HT1080 (cell line): ENCODE results near the gene HTR3A. TPM values are rescaled to one million over a fixed set of nuclear protein-coding genes. Genes with fewer than 3 reads are reported as not detected.

ENCODE experiments used
- DNase-seq: peaks from one replicate; pipeline ENCODE4 v3.0.0-alpha.2; 2015; ENCODE audit warnings: low read depth
- total RNA-seq: library from RNA; depleted of rRNA; stranded (reverse); fragments of >200 nt; shearing (Covaris generic); gene quantifications from 2 replicates; pipeline ENCODE4 v1.2.3, GENCODE V29; 2014; rRNA removed

Gene HTR3A
- total RNA-seq, 1 experiment from 2014 or later, result not detected

- DNase-seq, result no peak
Observed at GRCh38 chr11:114016986-114017385, 42.1 kb downstream of the HTR3A start.

- DNase-seq, result no peak
Observed at GRCh38 chr11:114017723-114018122, 42.8 kb downstream of the HTR3A start.

DNA sequence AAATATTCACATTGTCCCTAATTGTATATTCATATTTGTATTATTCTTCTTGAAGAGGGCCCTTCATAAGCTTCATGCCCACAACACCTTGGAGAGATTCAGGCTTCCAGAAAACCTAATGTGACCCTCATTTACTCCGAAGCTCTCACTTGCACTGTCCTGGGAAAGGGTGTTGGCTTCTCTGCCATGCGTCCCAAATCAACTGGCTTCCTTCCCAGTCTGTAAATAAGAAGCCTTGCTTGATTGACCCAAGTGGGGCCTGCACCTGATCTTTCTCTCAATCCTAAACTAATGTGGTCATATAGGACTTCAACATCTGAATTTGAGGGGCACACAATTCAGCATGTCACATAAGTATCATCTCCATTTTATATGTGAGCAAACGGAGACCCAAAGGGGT, 44.1 kb downstream of the HTR3A start:
- no peak for DNase-seq

DNA sequence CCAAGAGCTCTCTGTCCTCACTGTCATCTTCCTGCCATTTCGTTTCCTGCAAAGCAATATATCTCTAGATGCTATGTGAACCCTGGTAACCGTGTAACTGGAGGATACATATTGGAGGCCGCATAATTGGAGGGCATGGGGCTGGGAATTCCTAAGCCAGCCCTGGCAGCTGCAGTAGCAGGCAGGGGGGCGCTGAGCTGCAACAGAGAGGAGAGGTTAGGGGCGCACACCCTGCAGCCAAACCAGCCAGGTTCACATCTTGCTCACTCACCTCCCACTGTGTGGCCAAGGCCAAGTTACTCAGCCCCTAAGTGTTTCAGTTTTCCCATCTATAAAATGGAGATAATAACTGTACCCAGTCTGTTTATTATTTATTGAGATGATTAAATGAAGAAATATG, 44.7 kb downstream of the HTR3A start:
- no peak for DNase-seq

DNA sequence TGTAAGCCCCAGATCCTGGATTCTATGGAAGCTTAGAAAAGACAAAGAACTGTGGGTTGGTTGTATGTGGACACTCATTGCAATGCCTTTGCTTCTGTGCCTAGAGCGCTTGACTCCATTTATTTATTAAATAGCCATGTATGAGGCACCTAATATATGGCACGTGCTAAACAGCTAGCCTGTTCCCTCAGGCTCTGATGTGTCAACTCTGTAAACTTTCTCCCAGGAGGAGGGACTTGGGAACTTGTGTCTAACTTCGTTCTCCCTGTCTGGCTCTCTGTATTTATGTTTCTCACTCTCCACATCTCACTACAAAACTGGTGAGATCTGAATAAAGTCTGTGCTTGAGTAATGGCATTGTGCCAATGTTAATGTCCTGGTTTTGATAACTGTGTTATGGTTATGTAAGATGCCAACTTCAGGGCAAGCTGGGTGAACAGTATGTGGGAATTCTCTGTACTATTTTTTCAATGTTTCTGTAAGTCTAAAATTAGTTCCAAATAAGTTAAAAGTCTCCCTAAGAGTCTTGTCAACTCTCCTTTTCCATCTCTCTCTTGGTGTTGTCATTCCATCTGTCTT, 50.5 kb downstream of the HTR3A start:
- DNase-seq, result no peak

DNA sequence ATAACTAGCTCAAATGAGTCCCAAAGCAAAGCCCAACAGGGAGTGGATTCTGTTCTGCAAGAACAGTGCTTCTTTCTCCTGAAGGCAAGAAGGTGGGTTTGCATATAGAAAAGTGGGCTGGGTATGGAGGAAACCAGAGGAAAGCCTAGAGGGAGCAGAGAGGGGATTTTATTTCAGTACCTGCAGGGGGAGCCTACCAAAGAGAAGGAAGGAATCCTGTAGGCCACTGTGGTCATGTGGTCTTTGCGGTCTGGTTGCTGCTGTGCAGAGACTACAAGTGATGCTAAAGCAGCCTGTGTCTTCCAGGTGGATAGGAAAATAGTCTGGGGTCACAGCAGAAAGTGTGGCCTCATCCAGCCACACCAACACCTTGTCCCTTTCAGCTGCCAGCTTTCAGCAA, 51.4 kb downstream of the HTR3A start:
- DNase-seq, result peak; percentile 17

DNA sequence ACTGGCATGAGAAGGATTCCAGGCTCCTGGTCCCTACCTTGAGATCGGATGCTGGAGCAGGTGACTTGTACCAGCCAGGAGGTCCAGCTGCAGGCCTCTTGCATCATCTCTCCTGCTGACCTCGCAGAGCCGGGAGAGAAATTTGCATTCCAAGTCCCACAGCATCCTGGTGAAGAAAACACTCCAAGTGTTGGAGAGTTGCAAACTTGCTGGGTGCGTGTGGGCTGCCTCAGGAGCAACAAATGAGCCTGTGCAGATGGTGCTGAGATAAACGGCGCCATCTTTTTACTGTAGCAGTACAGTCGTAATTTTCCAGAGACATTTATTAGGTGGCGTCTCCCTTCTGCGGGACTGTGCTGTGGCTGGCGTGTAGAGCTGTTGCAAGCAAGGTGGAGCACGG, 52.5 kb downstream of the HTR3A start:
- DNase-seq, result no peak

DNA sequence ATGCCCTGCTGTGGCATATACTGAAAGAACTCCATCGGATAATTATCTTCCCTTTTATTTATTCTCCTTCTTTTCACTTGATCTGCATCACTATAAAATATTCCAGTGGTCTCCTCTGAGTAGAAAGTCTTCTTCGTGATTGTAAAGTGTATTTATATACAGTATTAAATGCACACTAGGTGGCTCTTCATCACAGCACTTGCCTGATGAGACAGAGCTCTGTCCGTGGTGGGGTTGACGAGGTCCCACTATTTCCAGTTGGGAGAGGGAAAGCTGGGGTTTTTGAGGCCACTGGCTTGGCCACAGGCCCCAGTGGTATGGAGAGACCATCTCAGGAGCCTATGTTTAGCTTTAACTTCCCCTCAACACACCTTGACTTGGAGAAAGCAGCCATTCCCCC, 53.0 kb downstream of the HTR3A start:
- DNase-seq, result no peak

DNA sequence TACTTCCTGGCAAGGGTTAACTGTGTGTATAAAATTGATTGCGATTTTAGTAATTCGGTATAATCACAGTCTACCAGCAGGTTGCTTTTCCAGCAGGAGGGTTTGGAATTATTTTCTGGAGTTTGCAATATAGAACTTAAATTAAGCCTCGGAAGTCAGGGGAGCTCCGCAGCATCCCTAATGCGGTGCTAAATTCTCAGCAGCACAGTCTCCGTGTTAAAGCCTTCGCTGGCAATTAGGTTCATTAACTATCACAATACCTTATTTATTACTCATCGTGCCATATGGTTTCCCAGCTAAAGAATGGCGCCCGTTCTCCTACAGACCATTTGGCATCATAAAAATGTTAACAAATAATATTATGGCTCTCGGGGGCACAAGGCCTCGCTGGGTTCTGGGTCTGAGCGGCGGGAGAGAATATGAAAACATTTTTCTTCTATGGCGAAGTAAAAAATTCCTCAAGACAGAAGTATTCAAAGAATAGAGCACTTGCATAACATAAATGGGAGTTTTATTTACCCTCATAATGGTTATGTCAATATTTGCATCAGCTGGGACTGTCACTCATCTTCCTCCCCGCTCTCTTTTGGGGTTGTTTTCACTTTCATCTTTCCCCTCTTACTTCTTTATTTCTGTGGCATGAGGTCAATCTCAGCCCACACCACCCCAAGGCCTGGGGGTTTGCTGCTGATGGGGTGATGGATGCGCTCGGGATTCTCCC, 56.5 kb downstream of the HTR3A start:
- no peak for DNase-seq

DNA sequence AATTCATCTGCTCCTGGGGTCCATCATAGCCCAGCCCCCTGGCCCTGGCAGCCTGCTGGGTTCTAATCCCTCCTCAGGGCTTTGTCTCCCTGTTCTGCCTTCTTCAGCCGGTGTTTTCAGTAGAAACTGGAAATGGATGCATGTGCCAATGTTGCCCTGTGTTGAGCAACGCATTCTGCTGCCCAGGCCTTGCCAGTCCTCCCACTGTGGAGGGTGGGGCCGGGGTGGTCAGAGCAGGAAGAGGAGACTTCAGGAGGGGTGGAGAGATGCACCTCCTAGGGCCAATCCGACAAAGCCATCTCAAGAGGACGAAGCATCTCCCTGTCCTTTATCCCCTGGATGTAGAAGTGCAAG, 57.0 kb downstream of the HTR3A start:
- DNase-seq, result no peak

DNA sequence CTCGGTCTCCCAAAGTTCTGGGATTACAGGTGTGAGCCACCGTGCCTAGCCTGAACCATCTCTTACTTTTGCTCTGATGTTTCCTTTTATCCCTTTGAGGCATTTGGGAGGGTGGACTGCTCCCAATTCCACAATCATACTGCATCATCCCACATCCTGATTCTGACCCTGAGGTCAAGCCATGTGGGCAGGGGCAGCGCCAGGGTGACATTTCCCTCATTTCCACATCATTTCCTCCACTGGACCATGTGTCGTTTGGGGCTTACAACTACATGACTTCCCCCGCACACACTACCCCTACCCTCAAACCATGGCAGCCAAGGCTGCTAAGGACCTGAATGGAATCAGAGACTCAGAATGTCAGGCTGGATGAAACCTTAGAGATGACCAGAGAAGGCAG, 58.2 kb downstream of the HTR3A start:
- DNase-seq, result no peak

- no peak for DNase-seq
Observed at GRCh38 chr11:114033572-114033971, 58.7 kb downstream of the HTR3A start.

- no peak for DNase-seq
Observed at GRCh38 chr11:114034956-114035355, 60.0 kb downstream of the HTR3A start.

DNA sequence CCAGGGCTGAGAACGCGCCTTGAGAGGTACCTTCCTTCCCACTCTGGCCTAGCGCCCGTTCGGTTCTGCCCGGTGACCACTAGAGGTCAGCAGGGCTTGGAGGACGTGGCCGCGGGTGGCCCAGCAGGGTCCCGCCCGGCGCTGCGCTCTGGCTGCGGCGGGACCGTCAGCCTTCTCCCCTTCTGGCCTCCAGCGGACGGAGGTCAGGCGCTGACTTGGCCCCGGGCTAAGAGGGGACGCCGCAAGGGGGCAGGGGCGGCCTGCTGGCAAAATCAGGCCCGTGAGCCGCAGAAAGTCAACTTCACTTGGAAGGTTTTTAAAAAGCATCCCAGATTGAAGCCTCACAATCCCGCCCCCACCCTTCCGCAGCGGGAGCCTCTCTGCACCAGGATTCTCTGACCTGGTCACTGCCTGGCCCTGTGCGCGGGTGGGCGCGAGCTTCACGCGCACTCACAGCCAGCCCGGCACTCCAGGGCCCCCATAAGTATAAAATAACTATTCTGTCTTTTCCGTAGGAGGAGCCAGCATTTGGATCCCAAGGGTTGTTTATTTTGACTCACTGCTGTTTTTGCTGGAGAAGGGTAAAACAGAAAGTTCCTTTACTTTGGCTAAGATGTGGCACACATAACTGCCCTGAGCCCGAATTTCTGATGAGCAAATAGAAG, 61.4 kb downstream of the HTR3A start:
- peak; percentile 39 for DNase-seq

GRCh38 chr11:114036958-114037357, 62.0 kb downstream of the HTR3A start:
- DNase-seq, result no peak

DNA sequence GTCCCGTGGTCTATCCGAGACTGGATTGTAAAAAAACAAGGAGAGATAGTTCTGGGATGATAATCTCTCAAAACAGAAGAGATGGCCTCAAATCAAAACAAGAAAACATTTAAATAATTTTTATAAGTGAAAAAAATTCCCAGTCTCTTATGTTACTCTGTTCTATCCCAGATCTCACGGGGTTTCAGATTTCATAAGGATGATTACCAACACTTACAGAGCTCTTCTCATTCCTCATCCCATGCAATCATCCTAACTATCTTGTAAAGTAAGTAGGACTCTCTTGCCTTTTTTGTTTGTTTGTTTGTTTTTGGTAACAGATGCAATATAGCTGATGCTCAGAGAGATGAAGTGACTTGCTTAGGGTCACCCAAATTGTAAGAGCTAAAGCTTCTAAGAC, 64.6 kb downstream of the HTR3A start:
- DNase-seq, result no peak

Other genes starting within 250 kb of the HTR3A start
- gene ZW10, start 201.4 kb upstream of the HTR3A start, total RNA-seq, result 32.3 and 33.1 TPM in 2 replicates
- not detected in 2 replicates for gene CLDN25, start 195.3 kb upstream of the HTR3A start, total RNA-seq
- 23.6 and 40.8 TPM in 2 replicates for gene USP28, start 99.5 kb upstream of the HTR3A start, total RNA-seq
- gene HTR3B, start 70.3 kb upstream of the HTR3A start, total RNA-seq, result not detected in 2 replicates
- not detected in 2 replicates for gene ZBTB16, start 84.6 kb downstream of the HTR3A start, total RNA-seq